HG02973 (cell line): ENCODE data around the gene USP24.

Experiments used
- ATAC-seq: cut with Tn5 transposase; IDR thresholded peaks from one replicate; pipeline ENCODE4 v1.9.1; 2021; ENCODE audit warnings: moderate library complexity; ENCODE audit not compliant: unreplicated experiment

Gene USP24

GRCh38 chr1:55057270-55057955 is 157.8 kb downstream of the USP24 start:
- no peak for ATAC-seq

DNA sequence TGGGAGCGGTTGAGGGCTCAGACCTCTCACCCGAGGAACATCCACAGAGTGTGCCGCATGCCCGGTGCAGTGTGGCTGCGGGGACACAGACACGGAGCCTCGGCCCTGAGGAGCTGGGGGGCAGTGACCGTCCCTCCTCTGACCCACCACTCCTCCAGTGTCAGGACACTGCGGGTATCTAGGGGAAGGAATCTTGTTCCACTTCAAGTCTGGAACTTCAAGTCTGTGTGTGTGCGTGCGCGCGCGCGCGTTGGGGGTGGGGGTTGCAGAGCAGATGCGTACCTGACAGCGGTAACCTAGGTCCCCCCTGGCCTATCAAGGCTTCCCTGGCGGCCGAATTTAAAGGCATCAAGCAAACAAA is 158.6 kb downstream of the USP24 start:
- no peak for ATAC-seq

DNA sequence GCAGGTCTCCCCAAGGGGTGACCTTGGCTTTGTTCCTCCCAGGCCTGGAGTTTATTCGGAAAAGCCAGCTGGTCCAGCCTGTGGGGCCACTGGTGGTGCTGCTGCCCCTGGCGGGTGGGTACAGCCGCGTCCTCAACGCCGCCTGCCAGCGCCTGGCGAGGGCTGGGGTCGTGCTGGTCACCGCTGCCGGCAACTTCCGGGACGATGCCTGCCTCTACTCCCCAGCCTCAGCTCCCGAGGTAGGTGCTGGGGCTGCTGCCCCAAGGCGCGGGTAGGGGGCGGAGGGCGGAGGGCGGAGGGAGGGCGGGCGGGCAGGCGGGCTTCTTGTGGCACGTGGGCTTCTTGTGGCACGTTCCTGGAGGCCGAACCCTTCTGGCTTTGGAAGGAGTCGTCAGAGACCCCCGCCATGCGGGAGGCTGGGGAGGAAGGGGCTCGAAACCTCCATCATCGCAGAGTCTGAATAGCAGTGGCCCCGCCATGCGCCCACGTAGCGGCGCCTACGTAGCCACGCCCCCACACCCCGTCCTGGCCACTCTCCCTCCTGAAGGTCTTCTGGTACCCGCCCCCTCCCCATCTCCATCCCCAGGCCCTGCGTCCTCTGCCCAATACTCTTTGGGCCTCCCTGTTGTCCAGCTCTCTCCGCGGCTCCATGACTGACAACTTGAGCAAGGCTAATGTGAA is 159.1 kb downstream of the USP24 start:
- no peak for ATAC-seq

- no peak for ATAC-seq
Measured at GRCh38 chr1:55055084-55055882, 159.9 kb downstream of the USP24 start.

DNA sequence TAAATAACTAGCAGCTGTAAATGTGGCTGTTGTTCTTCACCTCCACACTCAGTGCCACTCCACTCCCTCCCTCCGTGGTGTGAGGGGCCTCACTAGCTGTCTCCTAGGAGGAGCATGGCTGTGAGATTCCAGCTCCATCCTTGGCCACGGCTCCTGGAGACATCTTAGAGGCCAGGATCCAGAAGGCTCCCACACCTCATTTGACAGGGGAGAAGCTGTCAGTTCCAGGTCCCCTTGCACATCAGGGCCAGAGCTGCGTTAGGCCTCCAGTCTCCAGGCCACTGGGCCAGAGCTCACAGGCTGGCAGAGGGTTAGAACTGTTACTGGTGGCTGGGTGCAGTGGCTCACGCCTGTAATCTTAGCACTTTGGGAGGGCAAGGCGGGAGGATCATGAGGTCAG is 160.8 kb downstream of the USP24 start:
- no peak for ATAC-seq

GRCh38 chr1:55053265-55053954 is 161.8 kb downstream of the USP24 start:
- ATAC-seq: no peak

GRCh38 chr1:55052221-55053142 is 162.7 kb downstream of the USP24 start:
- no peak for ATAC-seq

DNA sequence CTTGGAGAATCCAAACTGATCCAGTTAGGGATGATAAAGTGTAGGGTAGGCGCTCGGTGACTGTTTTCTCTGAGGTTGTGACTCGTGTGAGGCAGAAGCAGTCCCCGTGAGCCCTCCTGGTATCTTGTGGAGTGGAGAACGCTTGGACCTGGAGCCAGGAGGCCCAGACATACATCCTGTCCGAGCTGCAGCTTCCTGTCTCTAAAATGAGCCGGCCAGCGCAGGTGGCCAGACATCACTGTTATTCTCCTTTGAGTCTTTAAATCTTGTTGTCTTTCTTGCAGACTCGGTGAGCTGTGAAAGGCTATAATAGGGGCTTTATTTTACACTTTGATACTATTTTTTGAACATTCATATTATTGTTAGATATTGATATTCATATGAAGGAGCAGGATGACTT is 163.5 kb downstream of the USP24 start:
- ATAC-seq: no peak

GRCh38 chr1:55051169-55051568 is 164.0 kb downstream of the USP24 start:
- ATAC-seq: no peak

GRCh38 chr1:55050283-55050682 is 164.9 kb downstream of the USP24 start:
- no peak for ATAC-seq

DNA sequence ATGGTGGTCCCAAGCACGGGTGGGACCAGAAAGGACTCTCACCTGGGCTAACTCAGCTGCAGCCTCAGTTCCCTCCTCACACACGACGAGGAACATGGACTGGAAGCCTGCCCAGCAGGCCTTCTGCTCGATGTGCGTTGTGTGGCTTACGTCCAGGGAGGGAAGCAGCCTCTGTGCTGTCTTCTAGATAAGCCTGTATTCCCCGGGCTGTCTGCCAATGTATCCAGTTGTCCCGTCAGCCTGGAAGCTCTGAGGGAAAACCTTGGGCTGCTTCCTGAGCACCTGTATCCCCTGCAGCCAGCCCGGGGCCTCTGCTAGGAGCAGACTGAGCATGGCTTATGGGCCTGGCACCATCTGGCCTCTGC is 165.3 kb downstream of the USP24 start:
- ATAC-seq: no peak

- ATAC-seq: no peak
Measured at GRCh38 chr1:55049271-55049913, 165.8 kb downstream of the USP24 start.

DNA sequence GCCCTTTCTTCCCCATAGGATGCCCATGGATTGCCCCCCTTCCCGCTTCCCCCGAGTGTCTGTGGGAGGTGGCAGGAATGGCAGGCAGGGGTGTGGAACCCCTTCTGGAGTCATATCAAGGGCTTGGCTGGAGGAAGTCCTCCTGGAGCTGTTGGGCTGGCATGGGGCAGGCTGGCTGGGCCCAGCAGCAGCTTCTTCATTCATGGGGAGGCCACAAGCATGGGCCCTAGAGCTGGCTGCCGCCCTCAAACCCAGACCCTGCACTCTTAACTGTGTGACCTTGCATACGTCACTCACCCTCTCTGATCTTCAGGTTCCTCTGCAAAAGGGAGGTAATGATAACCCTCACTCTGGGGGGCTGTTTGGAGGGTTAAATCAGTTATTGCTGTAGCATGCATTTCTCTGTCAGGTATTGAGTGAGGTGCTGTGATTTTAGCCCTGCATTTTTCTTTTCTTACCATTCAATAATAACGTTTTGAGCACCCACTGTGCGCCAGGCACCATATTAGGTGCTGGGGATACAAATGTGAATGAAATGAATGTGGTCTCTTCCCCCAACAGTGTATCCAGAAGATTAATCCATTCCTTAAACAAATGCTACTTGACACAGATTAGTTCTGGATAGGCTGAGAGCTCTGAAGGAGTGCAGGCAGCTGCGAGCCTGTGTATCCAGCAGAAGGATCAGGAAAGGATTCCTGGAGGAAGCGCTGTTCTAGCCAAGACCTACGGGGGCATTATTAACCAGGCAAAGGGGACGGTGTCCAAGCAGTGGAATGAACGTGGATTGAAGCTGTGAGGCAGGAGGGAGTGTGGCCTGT is 166.5 kb downstream of the USP24 start:
- no peak for ATAC-seq

GRCh38 chr1:55047611-55048010 is 167.6 kb downstream of the USP24 start:
- no peak for ATAC-seq

GRCh38 chr1:55046871-55047270 is 168.3 kb downstream of the USP24 start:
- ATAC-seq: no peak

DNA sequence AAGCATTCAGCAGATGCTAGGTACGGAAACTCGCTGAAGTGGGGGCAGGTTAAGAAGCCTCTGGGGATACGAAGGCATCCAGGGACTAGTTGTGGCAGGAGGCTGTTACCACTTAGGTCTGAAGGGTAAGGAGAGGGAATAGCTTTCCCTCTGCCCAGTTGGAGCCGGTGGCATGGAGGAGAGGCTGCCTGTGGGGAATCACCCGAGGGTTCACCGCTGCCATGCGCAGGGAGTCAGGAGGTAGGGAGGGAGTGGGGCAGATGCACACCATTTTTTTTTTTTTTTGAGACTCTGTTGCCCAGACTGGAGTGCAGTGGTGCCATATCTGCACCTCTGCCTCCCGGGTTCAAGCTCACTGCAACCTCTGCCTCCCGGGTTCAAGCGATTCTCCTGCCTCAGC is 169.7 kb downstream of the USP24 start:
- ATAC-seq: no peak

GRCh38 chr1:55044617-55045397 is 170.4 kb downstream of the USP24 start:
- no peak for ATAC-seq

DNA sequence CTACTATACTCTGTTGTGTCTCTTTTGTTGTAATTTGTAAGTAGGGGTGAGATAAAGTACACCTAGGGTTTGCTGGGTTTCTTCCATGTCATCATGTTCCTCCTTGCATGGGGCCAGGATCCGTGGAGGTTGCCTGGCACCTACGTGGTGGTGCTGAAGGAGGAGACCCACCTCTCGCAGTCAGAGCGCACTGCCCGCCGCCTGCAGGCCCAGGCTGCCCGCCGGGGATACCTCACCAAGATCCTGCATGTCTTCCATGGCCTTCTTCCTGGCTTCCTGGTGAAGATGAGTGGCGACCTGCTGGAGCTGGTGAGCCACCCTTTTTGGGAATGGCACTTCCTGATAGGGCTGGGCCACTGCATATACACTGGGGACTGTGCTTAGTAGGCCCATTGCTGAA is 171.4 kb downstream of the USP24 start:
- ATAC-seq: no peak
